ENCODE results near the gene ADD3.
A peak's percentile ranks its signal among the peaks of the same experiment; 100 is the strongest.

ADD3 gene

DNA sequence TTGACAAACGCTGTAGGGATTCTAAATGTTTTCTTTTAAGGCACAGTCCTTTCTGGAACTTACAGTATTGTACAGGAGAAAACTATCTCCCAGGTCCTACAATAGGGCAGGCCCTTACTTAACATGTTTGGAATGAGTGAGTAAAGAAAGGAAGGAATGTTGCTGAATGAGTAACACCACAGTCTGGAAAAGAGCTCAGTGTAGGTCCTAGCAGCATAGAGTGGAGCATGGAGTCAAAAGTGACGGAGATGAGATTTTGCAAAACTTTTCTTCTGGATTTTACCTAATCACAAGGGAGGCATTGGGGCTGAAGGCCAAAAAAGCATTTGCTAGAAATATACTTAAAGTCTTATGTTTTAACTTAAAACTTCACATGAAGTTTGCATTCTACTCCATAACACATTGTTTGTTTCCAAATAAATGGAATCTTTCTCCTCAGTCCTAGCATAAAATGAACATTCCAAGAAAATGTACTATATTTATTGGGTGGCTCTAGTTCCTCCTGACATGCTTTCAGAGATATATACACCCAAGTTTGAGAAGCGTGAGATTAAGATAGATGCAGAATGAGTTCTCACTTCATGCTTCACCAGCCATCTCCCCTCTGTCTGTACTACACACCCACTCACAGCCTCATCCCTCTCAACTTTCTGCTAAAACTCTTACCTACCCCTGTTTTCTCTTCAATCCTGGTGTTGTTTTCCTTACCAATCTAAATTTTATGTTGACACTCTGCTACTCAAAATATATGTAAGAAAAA is 20.2 kb upstream of the ADD3 start:
- peak; percentile 86 for DNase-seq (ENCODE audit: low read depth)
- no peak overlapping the region for H3K4me3 ChIP-seq (ENCODE audit: control insufficient read depth, low read depth, low read length)
- TF ChIP-seq, protein P1, sequence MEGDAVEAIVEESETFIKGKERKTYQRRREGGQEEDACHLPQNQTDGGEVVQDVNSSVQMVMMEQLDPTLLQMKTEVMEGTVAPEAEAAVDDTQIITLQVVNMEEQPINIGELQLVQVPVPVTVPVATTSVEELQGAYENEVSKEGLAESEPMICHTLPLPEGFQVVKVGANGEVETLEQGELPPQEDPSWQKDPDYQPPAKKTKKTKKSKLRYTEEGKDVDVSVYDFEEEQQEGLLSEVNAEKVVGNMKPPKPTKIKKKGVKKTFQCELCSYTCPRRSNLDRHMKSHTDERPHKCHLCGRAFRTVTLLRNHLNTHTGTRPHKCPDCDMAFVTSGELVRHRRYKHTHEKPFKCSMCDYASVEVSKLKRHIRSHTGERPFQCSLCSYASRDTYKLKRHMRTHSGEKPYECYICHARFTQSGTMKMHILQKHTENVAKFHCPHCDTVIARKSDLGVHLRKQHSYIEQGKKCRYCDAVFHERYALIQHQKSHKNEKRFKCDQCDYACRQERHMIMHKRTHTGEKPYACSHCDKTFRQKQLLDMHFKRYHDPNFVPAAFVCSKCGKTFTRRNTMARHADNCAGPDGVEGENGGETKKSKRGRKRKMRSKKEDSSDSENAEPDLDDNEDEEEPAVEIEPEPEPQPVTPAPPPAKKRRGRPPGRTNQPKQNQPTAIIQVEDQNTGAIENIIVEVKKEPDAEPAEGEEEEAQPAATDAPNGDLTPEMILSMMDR (conservative IDR thresholded peaks at IDR 0.05; ENCODE audit: control insufficient read depth, insufficient read depth, low read depth, low read length) = no peak

DNA sequence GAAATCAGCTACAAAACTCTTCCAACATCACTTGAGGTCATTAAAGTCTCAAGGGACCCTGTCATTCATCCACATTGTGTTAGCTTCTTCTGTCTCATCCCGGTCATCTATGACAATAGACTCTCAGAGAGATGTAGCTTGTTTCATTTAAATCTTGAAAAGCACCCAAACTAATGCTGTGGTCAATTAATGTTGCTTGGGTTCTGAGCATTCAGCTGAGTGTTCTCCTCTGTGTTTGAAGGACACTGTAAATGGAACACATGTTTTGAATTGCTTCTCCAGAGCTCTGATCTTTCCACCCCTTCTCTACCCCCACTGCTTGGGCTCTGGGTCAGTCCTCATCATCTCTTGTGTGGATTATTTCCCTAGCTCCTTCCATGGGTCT is 19.6 kb upstream of the ADD3 start:
- TF ChIP-seq, protein P1 (conservative IDR thresholded peaks at IDR 0.05; ENCODE audit: control insufficient read depth, insufficient read depth, low read depth, low read length) = no peak
- H3K4me3 ChIP-seq (ENCODE audit: control insufficient read depth, low read depth, low read length) = no peak overlapping the region
- peak; percentile 49 for DNase-seq (ENCODE audit: low read depth)

DNA sequence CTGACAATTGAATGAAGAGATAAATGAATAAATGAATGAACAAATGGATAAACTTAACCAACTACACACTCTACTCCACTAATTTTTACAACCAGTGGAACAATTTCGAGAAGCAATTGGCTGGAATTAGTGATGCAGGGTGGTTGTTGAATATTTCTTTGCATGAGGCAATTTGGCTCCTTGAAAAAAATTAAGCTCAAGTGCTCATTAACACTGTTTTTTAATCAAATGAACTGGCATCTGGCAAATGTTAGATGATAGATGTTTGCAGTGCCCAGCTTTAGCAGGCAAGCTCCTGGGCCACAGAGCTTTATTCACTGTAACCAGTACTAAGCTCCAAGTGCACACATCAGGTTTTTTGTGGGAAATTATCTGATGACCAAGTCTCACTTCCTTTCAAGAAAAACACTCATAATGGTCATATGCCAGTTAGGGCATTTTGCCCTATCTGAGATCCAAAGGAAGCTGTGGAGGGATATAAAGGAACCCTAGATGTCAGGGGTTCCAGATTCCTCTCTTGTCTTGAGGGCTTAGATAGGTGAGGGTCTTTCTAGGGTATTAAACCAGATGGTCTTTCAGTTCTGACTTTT is 16.4 kb upstream of the ADD3 start:
- DNase-seq (ENCODE audit: low read depth) = no peak
- TF ChIP-seq, protein P1 (conservative IDR thresholded peaks at IDR 0.05; ENCODE audit: control insufficient read depth, insufficient read depth, low read depth, low read length) = no peak
- H3K4me3 ChIP-seq (ENCODE audit: control insufficient read depth, low read depth, low read length) = no peak overlapping the region

DNA sequence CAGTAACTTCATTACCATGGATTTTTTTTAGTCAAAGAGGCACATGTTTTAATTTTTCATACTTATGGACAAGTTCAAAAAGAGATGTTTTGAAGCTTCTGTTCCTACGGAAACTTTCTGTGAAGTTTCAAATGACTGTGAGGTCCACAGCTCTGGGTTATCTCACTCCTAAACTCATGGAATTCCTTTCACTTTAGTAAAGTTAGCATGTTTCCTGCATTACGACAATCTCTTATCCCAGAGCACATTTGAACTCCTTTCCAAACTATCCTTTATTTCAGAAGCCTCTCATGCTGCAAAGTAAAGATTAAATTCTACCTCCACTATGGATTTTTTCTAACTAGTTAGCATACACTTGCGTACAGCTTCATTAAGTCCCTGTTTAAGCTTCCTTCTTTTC is 15.3 kb upstream of the ADD3 start:
- TF ChIP-seq, protein P1 (conservative IDR thresholded peaks at IDR 0.05; ENCODE audit: control insufficient read depth, insufficient read depth, low read depth, low read length) = no peak
- H3K4me3 ChIP-seq (ENCODE audit: control insufficient read depth, low read depth, low read length) = no peak overlapping the region
- peak; percentile 59 for DNase-seq (ENCODE audit: low read depth)

DNA sequence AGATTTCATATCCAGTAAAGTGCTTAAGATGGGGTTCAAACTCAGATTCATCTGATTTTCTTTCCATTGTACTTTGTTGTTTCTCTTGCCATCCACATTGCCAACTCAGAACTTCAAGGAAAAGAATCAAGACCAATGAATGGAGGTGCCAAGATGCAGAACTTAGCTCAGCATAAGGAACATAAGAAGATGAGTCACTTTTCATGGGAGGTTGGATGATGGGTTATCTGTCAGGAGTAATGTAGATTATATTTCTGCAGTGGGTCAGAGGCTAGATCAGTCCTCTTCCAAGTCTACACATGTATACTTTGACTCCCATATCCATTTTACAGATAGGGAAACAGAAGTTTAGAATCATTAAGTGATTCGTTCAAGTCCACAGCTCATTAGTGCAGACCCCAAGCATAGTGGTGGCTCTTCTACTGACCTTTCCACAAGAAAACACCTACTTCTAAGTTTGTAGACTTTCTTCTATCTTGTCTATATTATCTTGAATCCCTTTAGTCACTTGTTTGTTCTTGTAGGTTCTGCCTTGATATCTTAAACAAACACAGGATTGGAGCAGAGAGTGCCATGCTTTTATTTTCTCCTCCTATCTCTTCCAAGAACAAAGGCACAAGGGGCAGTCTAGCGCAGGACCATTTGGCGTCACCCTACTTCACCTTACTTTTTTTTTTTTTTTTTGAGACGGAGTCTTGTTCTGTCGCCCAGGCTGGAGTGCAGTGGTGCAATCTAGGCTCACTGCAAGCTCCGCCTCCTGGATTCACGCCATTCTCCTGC is 14.0 kb upstream of the ADD3 start:
- TF ChIP-seq, protein P1 (conservative IDR thresholded peaks at IDR 0.05; ENCODE audit: control insufficient read depth, insufficient read depth, low read depth, low read length) = no peak
- peak; percentile 71 for DNase-seq (ENCODE audit: low read depth)
- H3K4me3 ChIP-seq (ENCODE audit: control insufficient read depth, low read depth, low read length) = no peak overlapping the region

DNA sequence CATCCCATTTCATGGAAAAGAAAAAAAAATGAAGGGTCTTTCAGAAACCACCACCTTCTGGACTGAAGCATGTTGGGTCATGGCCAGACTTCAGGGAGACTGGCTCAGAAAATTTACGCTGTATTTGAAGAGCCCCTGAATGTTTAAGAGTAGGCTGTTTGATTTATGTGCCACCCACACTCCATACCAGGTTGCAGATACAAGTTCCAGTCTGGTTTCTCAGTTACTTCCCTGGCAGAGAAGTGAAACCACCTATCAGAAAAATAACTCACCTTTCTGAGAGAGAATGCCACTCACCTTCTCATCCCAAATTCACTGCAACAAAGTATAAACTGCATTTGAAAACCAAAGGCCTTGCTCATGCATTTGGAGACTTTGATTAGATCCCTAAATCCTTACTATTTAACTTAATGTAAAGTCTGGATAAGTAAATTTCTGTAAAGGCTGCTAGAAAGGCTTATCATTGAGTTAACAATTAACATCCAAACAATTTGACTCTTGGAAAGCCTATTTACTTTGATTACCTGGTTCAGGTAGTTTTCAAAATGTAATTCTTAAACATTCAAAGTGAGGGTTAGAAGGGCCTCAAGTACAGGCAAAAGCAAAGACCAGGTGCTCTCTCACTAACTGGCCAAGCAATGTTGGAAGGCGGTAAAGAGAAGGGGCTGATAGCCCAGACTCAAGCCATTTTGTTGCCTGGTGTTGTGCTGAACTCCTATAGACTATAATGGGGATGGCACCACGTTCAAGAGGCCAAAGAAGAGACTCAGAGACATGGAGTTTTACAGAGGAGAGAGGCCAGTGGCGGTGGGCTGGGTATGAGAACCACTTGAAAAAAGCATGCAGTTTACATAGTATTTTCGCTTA is 12.8 kb upstream of the ADD3 start:
- no peak for DNase-seq (ENCODE audit: low read depth)
- TF ChIP-seq, protein P1 (conservative IDR thresholded peaks at IDR 0.05; ENCODE audit: control insufficient read depth, insufficient read depth, low read depth, low read length) = no peak
- H3K4me3 ChIP-seq (ENCODE audit: control insufficient read depth, low read depth, low read length) = no peak overlapping the region

All from fibroblast of mammary gland (primary cell).